ENCODE data around the gene C1orf122. TPM values are rescaled to one million over a fixed set of nuclear protein-coding genes. Genes with fewer than 3 reads are reported as not detected.

C1orf122 gene
- total RNA-seq, 1 experiment from 2014 or later: 37.7 TPM

GRCh38 chr1:37762516-37762915 lies 45.1 kb upstream of the C1orf122 start:
- no peaks in the 10 kb centered on the region for H3K9me3 Mint-ChIP-seq (ENCODE audit: unreplicated experiment)
- no peaks in the 10 kb centered on the region for H3K4me1 Mint-ChIP-seq (ENCODE audit: low read depth, unreplicated experiment)
- no peak for DNase-seq
- ChIA-PET POLR2A (no interaction called here), CTCF (no interaction called here)
- Histone ChIP-seq H3K36me3 (ENCODE audit: control insufficient read depth, insufficient read depth, low read length) (no peaks in the 10 kb centered on the region), H3K4me1 (no peaks in the 10 kb centered on the region), H3K9me3 (no peaks in the 10 kb centered on the region), H3K27me3 (replicated peaks; ENCODE audit: control insufficient read depth, insufficient read depth, low read length) (no peaks in the 10 kb centered on the region), H3K4me3 (ENCODE audit: low read depth, low read length) (no peak overlapping the region)
- TF ChIP-seq CTCF (IDR thresholded peaks at IDR 0.05; ENCODE audit: insufficient read depth in 1 of 2, low read depth in 1 of 2, low read length in 1 of 2, severe bottlenecking in 1 of 2, unreplicated experiment in 1 of 2): no peak
- H3K27me3 Mint-ChIP-seq (ENCODE audit: insufficient read depth, unreplicated experiment): peaks cover 8% of the 10 kb centered on the region
- no TSS peak for BruUV-seq (replicated peaks)
- intact Hi-C loops (cut with micrococcal nuclease; ENCODE audit: unreplicated experiment): no loop called here
- no peak overlapping the region for H3K27ac Mint-ChIP-seq (ENCODE audit: unreplicated experiment)
- no peaks in the 10 kb centered on the region for H3K36me3 Mint-ChIP-seq (ENCODE audit: insufficient read depth, unreplicated experiment)
- no peak overlapping the region for H3K4me3 Mint-ChIP-seq (ENCODE audit: unreplicated experiment)

- Mint-ChIP-seq H3K27ac (ENCODE audit: unreplicated experiment) (no peak overlapping the region), H3K9me3 (ENCODE audit: unreplicated experiment) (no peaks in the 10 kb centered on the region), H3K4me3 (ENCODE audit: unreplicated experiment) (no peak overlapping the region), H3K4me1 (ENCODE audit: low read depth, unreplicated experiment) (no peaks in the 10 kb centered on the region), H3K36me3 (ENCODE audit: insufficient read depth, unreplicated experiment) (no peaks in the 10 kb centered on the region), H3K27me3 (ENCODE audit: insufficient read depth, unreplicated experiment) (peaks cover 13% of the 10 kb centered on the region)
- CTCF ChIA-PET: no interaction called here
- intact Hi-C loops (cut with micrococcal nuclease; ENCODE audit: unreplicated experiment): no loop called here
- no peak for DNase-seq
- Histone ChIP-seq H3K27me3 (replicated peaks; ENCODE audit: control insufficient read depth, insufficient read depth, low read length) (no peaks in the 10 kb centered on the region), H3K9me3 (no peaks in the 10 kb centered on the region), H3K4me1 (no peaks in the 10 kb centered on the region), H3K36me3 (ENCODE audit: control insufficient read depth, insufficient read depth, low read length) (no peaks in the 10 kb centered on the region), H3K4me3 (ENCODE audit: low read depth, low read length) (no peak overlapping the region)
- BruUV-seq (replicated peaks): no TSS peak
- POLR2A ChIA-PET: no interaction called here
- no peak for TF ChIP-seq CTCF (IDR thresholded peaks at IDR 0.05; ENCODE audit: insufficient read depth in 1 of 2, low read depth in 1 of 2, low read length in 1 of 2, severe bottlenecking in 1 of 2, unreplicated experiment in 1 of 2)
Measured at GRCh38 chr1:37763791-37764413, 43.7 kb upstream of the C1orf122 start.

GRCh38 chr1:37764414-37764825 lies 43.2 kb upstream of the C1orf122 start:
- intact Hi-C loops (cut with micrococcal nuclease; ENCODE audit: unreplicated experiment): no loop called here
- H3K36me3 ChIP-seq (ENCODE audit: control insufficient read depth, insufficient read depth, low read length): no peaks in the 10 kb centered on the region
- Mint-ChIP-seq H3K27me3 (ENCODE audit: insufficient read depth, unreplicated experiment) (peaks cover 13% of the 10 kb centered on the region), H3K27ac (ENCODE audit: unreplicated experiment) (no peak overlapping the region), H3K36me3 (ENCODE audit: insufficient read depth, unreplicated experiment) (no peaks in the 10 kb centered on the region), H3K9me3 (ENCODE audit: unreplicated experiment) (no peaks in the 10 kb centered on the region), H3K4me1 (ENCODE audit: low read depth, unreplicated experiment) (no peaks in the 10 kb centered on the region), H3K4me3 (ENCODE audit: unreplicated experiment) (no peak overlapping the region)
- H3K4me1 ChIP-seq: no peaks in the 10 kb centered on the region
- ChIA-PET CTCF (no interaction called here), POLR2A (interaction anchor here (0.7 kb wide), 1 partner anchor 82 kb away, joined by 3 read pairs; no protein-coding TSS in a partner anchor)
- no TSS peak for BruUV-seq (replicated peaks)
- H3K4me3 ChIP-seq (ENCODE audit: low read depth, low read length): no peak overlapping the region
- no peaks in the 10 kb centered on the region for H3K9me3 ChIP-seq
- DNase-seq: peak; percentile 57 to 71
- TF ChIP-seq CTCF (IDR thresholded peaks at IDR 0.05; ENCODE audit: insufficient read depth in 1 of 2, low read depth in 1 of 2, low read length in 1 of 2, severe bottlenecking in 1 of 2, unreplicated experiment in 1 of 2): no peak
- no peaks in the 10 kb centered on the region for H3K27me3 ChIP-seq (replicated peaks; ENCODE audit: control insufficient read depth, insufficient read depth, low read length)
